HK-2 (cell line): ENCODE measurements around the gene NOL7.

Source experiments
- DNase-seq: peaks from one replicate; pipeline ENCODE4 v3.0.0-alpha.2; 2018; ENCODE audit not compliant: unreplicated experiment

NOL7 gene

DNA sequence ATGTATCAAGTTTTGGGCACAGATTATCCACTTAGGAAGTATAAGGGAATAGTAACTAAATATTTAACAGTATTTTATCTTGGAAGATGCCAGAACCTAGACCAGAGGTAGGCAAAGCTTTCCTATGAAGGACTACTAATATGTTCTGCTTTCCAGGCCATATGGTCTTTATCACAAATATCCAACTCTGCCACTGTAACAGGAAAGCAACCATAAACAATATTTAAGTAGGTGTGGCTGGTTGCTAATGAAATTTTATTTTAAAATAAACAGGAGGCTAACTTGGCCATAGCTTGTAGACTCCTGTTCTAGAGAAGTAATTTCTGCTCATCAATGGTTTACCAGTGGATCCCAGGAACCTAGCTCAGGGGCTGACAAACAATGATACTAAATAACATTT, 39.4 kb downstream of the NOL7 start:
- DNase-seq: no peak

- no peak for DNase-seq
These were observed 40.6 kb downstream of the NOL7 start for GRCh38 chr6:13655700-13656099.

- DNase-seq: no peak
These were observed 45.1 kb downstream of the NOL7 start for GRCh38 chr6:13660273-13660672.

DNA sequence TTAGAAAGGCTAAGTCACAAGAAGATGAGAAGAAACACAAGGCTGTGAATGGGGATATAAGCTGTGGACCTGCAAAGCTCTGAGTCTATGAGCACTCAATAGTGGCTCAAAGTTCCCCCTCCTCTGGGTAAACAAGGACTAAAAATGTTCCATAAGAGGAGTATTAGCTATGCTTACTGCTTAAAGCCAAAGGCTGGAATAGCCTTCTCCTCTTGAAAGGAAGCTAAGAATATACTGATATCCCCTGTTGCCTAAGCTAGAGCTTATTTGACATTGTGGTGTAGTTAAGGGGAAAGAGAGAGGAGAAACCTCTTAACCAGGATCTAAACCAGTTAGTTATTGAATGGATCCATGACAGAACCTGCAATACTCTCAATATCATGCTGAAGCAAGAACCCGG, 45.8 kb downstream of the NOL7 start:
- DNase-seq: no peak

DNA sequence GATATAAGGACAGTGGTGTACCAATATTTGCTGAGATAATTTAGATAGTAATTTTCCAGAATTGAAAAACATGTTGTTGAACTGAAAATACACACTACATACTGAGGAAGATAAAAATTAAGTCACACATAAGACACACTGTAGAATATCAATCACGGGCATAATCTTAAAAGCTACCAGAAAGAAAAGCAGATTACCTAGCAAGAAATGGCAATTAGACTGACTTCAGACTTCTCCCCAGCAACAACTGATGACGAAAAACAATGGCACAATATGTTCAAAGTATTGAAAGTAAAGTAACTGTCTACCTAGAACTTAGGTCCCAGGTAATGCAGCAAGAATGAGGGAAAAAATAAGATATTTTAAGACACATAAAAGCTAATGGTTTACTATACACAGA, 46.5 kb downstream of the NOL7 start:
- DNase-seq: no peak

DNA sequence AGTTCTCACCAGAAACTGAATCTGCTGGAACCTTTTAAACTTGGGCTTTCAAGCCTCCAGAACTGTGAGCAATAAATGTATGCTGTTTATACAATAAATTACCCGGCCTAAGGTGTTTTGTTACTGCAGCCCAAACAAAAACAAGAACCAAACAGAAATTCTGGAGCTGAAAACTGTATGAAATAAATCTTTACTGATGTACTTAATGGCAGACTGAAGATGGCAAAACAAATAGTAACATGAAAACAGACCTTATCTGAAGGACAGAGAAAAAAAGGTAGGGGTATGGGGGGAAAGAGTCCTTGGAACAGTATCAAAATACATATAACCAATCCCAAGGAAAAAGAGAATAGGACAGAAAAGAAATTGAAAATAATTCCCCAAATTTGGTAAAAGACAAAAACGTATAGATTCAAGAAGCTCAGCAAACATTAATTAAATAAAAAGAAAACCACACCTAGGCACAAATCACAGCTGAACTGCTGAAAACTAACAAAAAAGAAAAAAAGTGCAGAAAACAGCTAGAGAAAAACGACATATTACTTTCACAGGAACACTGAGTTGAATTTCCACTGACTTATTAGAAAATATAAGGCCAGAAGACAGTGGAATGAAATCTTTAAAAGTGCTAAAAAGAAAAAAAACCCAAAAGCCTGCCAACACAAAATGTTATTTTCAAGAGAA, 47.7 kb downstream of the NOL7 start:
- no peak for DNase-seq

DNA sequence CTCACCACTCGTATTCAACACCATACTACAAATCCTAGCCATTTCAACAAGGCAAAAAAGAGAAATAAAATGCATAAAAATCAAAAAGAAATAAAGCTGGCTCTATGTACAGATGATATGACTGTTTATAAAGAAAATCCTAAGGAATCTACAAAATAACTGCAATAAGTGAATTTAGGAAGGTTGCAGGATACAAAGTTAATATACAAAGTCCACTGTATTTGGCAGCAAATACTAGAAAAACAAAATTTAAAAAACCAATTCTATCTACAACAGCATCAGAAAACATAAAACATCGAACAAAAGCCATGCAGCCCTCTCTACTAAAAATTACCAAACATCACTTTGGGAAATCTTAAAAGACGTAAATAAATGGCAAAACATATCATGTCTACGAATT, 48.9 kb downstream of the NOL7 start:
- no peak for DNase-seq

GRCh38 chr6:13664703-13665352, 49.7 kb downstream of the NOL7 start:
- no peak for DNase-seq

DNA sequence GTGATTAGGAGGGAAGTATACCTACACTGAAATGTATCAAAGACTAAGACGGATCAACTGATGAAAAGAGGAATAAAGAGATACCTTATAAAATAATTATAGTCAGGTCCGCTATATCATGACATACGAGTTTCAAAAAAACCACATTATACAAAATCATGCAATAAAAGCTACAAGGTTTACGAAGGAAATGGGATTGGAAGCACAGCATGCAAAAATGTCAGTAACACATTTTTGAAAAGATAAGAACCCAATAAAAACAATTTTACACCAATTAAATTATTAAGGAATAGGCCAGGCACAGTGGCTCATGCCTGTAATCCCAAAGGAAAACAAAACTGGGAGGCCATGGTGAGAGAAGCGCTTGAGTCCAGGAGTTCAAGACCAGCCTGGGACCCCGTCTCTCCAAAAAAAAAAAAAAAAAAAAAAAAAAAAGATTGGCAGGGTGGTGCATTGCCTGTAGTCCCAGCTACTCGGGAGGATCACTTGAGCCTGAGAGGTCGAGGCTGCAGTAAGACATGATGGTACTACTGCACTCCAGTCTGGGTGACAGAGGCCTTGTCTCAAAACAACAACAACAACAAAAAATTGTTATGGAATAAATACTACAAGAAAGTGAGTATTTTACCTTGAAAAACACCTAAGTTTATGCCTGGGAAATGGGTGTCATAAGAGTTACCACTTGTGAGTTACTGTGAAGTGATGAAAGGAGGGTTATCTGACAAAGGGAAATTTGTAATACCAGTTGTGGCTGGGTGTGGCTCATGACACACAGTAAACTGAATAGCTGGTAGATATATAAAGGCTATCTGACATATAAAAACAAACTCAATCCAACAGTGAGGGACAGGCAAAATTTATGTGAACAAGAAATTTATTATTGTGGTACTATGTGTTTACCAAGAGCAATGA, 51.3 kb downstream of the NOL7 start:
- no peak for DNase-seq

DNA sequence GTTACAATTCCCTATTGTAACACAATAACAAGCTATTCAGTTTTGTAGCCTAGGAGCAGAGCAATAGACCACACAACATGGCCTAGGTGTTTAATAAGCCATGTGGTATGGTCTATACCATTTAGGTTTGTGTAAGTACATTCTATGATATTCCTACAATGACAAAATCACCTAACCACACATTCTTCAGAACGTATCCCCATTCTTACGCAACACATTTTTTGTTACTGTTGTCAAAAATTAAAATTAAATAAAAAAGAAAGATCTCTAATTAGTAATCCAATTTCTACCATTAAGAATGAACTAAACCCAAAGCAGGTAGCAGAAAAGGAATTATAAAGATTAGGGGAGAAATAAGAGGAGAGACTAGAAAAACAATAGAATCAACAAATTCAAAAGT, 52.5 kb downstream of the NOL7 start:
- DNase-seq: no peak

DNA sequence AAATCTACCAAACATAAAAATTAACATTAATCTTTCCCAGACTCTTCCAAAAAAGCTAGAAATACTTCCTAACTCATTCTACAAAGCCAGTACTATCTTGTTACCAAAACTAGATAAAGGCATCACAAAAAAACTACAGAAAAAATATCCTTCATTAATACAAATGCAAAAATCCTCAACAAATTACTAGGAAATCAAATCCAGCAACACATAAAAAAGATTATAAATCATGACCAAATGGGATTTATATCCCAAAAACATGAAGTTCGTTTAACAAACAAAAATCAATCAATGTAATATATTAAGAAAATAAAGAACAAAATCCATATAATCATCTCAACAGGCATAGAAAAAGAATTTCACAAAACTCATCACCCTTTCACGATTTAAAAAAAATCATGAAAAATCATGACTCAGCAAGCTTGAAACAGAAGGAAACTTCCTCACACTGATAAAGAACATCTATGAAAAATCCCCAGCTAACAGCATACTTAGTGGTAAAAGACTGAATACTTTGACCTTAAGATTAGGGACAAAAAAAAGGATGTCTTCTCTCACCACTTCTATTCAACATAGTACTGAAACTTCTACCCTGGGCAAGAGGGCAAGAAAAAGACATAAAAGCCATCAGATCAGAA, 53.3 kb downstream of the NOL7 start:
- DNase-seq: no peak

GRCh38 chr6:13669476-13669875, 54.3 kb downstream of the NOL7 start:
- DNase-seq: no peak
